GM12878 (cell line): Measurements from ENCODE around the gene ADAM23. TPM values are rescaled to one million over a fixed set of nuclear protein-coding genes. Genes with fewer than 3 reads are reported as not detected.

Source experiments
- ATAC-seq: fragments of 200-7000 bp; cut with Tn5 transposase; 3 replicates; pipeline ENCODE4 v1.9.1; 2020; ENCODE audit warnings: mild to moderate bottlenecking, moderate library complexity
- BruUV-seq: library from RNA; stranded (reverse); fragments of 400-500 nt; replicated peaks from 2 replicates; lab custom pipeline; 2021; lab: Mats Ljungman, UMichigan
- CTCF ChIA-PET: fragments of 300-600 bp; sonication (Branson Sonifier 250); formaldehyde crosslinking; extraction: SDS; loops from one replicate; lab custom pipeline; 2021; ENCODE audit warnings: inconsistent platforms; lab: Yijun Ruan, JAX
- POLR2A ChIA-PET: fragments of 350-600 bp; formaldehyde crosslinking; extraction: SDS; loops from one replicate; lab custom pipeline; 2021; ENCODE audit warnings: inconsistent platforms; lab: Charles Lee
- RAD21 ChIA-PET: fragments of 300-600 bp; sonication (Branson Sonifier 250); formaldehyde crosslinking; loops from one replicate; lab custom pipeline; 2023; ENCODE audit warnings: antibody characterized with exemption; ENCODE audit not compliant: unreplicated experiment; lab: Charles Lee
- SMC1A ChIA-PET: fragments of 300-600 bp; sonication (Branson Sonifier 250); formaldehyde crosslinking; loops from one replicate; lab custom pipeline; 2023; ENCODE audit not compliant: unreplicated experiment, uncharacterized antibody; lab: Charles Lee
- DNase-seq: peaks from one replicate; pipeline ENCODE4 v3.0.0-alpha.2; 2011; ENCODE audit warnings: low read depth, low spot score
- FAIRE-seq: peaks from 3 replicates; lab custom pipeline; 2011; peaks lifted over from hg19 to GRCh38; lab: Jason Lieb, UNC
- H2AFZ ChIP-seq: 2 replicates; pipeline ENCODE4 v1.6.0; 2011; ENCODE audit warnings: low read depth, low read length, control low read depth; ENCODE audit not compliant: control insufficient read depth
- H3K27ac ChIP-seq: 2 replicates; pipeline ENCODE4 v1.5.1; 2011; ENCODE audit warnings: control low read depth; ENCODE audit not compliant: control insufficient read depth, insufficient read depth
- H3K27me3 ChIP-seq, 2 experiments: replicated peaks in 1 of 2; 2 replicates each; pipeline versions ENCODE4 v1.6.0 to v1.6.1; 2011; ENCODE audit warnings: low read length in 1 of 2; ENCODE audit not compliant: control insufficient read depth in 2 of 2, insufficient read depth in 2 of 2
- H3K36me3 ChIP-seq, 2 experiments: 2 replicates each; pipeline ENCODE4 v1.5.1; 2011; ENCODE audit warnings: low read length in 1 of 2; ENCODE audit not compliant: control insufficient read depth in 2 of 2, insufficient read depth in 2 of 2
- H3K4me1 ChIP-seq: 2 replicates; pipeline ENCODE4 v1.6.1; 2011; ENCODE audit warnings: mild to moderate bottlenecking, low read length, moderate library complexity, mixed read lengths; ENCODE audit not compliant: control insufficient read depth, insufficient read depth
- H3K4me2 ChIP-seq: 2 replicates; pipeline ENCODE4 v1.6.0; 2011; ENCODE audit warnings: control low read depth; ENCODE audit not compliant: control insufficient read depth, insufficient read depth
- H3K4me3 ChIP-seq: fragments of 200-600 bp; sonication (generic); 2 replicates; pipeline ENCODE4 v1.5.1; 2016
- H3K79me2 ChIP-seq: 2 replicates; pipeline ENCODE4 v1.6.0; 2011; ENCODE audit warnings: low read length; ENCODE audit not compliant: control insufficient read depth, insufficient read depth
- H3K9ac ChIP-seq: 2 replicates; pipeline ENCODE4 v1.8.0; 2011; ENCODE audit warnings: low read length, control low read depth, mixed read lengths; ENCODE audit not compliant: control insufficient read depth, insufficient read depth
- H3K9me3 ChIP-seq: replicated peaks from 3 replicates; pipeline ENCODE4 v1.5.1; 2011; ENCODE audit warnings: mild to moderate bottlenecking, low read length; ENCODE audit not compliant: control insufficient read depth, insufficient read depth
- H4K20me1 ChIP-seq: 2 replicates; pipeline ENCODE4 v1.6.0; 2011; ENCODE audit not compliant: control insufficient read depth, insufficient read depth
- BMI1 ChIP-seq: fragments of 450-650 bp; IDR thresholded peaks from 2 replicates; pipeline ENCODE4 v1.6.1; 2016; ENCODE audit warnings: mild to moderate bottlenecking, moderate library complexity, borderline replicate concordance
- EZH2 ChIP-seq: IDR thresholded peaks from 2 replicates; pipeline ENCODE4 v1.6.1; 2012; ENCODE audit warnings: low read depth, mild to moderate bottlenecking, control low read depth, inconsistent platforms, low read length, borderline replicate concordance; ENCODE audit not compliant: control insufficient read depth
- FOS ChIP-seq: IDR thresholded peaks from 3 replicates; pipeline ENCODE4 v1.6.1; 2011; ENCODE audit warnings: borderline replicate concordance; ENCODE audit not compliant: insufficient read length; ENCODE audit errors: extremely low read depth
- FOXK2 ChIP-seq: fragments of 450-650 bp; IDR thresholded peaks from 2 replicates; pipeline ENCODE4 v1.6.1; 2017; ENCODE audit warnings: mild to moderate bottlenecking, moderate library complexity
- KDM1A ChIP-seq: fragments of 200-600 bp; sonication (generic); IDR thresholded peaks from 2 replicates; pipeline ENCODE4 v1.6.1; 2016; ENCODE audit warnings: borderline replicate concordance
- LARP7 ChIP-seq: fragments of 450-650 bp; IDR thresholded peaks from 2 replicates; pipeline ENCODE4 v1.6.1; 2017; ENCODE audit warnings: mild to moderate bottlenecking
- RFX5 ChIP-seq: IDR thresholded peaks from 2 replicates; pipeline ENCODE4 v1.6.1; 2011; ENCODE audit warnings: low read depth, low read length, improper control_type of control experiment
- SIN3A ChIP-seq: IDR thresholded peaks from 2 replicates; pipeline ENCODE4 v1.6.1; 2012; ENCODE audit warnings: low read depth, low read length, improper control_type of control experiment
- TARDBP ChIP-seq: IDR thresholded peaks from 2 replicates; pipeline ENCODE4 v1.6.1; 2016; ENCODE audit warnings: borderline replicate concordance
- WGBS: methylation state at CpG from one replicate; pipeline ENCODE4 v1.1.6; 2016; ENCODE audit warnings: low lambda C conversion rate; ENCODE audit not compliant: insufficient replicate concordance, insufficient coverage; ENCODE audit errors: missing lambda C conversion rate; 5-methylcytosine and 5-hydroxymethylcytosine counted together
- in situ Hi-C: fragments of 300-500 bp; cut with MboI; formaldehyde crosslinking; loops from 9 replicates; pipeline ENCODE4 v1.14.3; 2018; ENCODE audit warnings: mixed read lengths
- intact Hi-C: fragments of 100-400 bp; cut with micrococcal nuclease; formaldehyde crosslinking; loops from one replicate; pipeline ENCODE4 v1.14.2; 2022; ENCODE audit not compliant: unreplicated experiment
- polyA plus RNA-seq, 11 experiments: library from polyadenylated mRNA; depleted of rRNA in 4 of 11; unstranded in 6 of 11; stranded (reverse) in 5 of 11; fragments of >200 nt; fragmentation: Nextera tagmentation in 4 of 11; fragmentation: Illumina TruSeq in 1 of 11; extraction: Ambion mirVana in 4 of 11; extraction: Trizol in 1 of 11; gene quantifications; 1 replicate in 1 of 11; 2 replicates in 10 of 11; pipeline versions ENCODE4 v1.2.1 to v1.2.3, GENCODE V29; 2011 to 2016; ENCODE audit warnings: inconsistent platforms in 2 of 11, missing spikeins in 2 of 11, low read depth in 1 of 11
- total RNA-seq, 4 experiments: library from RNA; depleted of rRNA in 3 of 4; stranded (reverse); fragments of >200 nt in 3 of 4; fragmentation: Illumina TruSeq in 1 of 4; extraction: Trizol in 1 of 4; gene quantifications; 2 replicates each; pipeline versions ENCODE4 v1.2.1 to v1.2.3, GENCODE V29; 2013 to 2021
- TF ChIP-seq, protein P1 (sequence below): fragments of 450-650 bp; IDR thresholded peaks from 2 replicates; pipeline ENCODE4 v1.6.1; 2017; ENCODE audit warnings: low read depth, mild to moderate bottlenecking, moderate library complexity
- TF ChIP-seq, protein P2 (sequence below): fragments of 450-650 bp; IDR thresholded peaks from 2 replicates; pipeline ENCODE4 v1.6.1; 2017; ENCODE audit warnings: antibody characterized with exemption, mild to moderate bottlenecking, moderate library complexity
- TF ChIP-seq, protein P3 (sequence below): IDR thresholded peaks from 2 replicates; pipeline ENCODE4 v1.6.1; 2011; ENCODE audit warnings: low read depth, mild to moderate bottlenecking, low read length, moderate library complexity, borderline replicate concordance; ENCODE audit errors: extremely low read depth
- TF ChIP-seq, protein P4 (sequence below), 3 experiments: IDR thresholded peaks in 2 of 3; conservative IDR thresholded peaks in 1 of 3; 2 replicates each; pipeline ENCODE4 v1.5.1; 2011; ENCODE audit warnings: low read depth in 3 of 3, low read length in 3 of 3, mild to moderate bottlenecking in 3 of 3, control low read depth in 2 of 3, moderate library complexity in 2 of 3, inconsistent platforms in 1 of 3, mixed read lengths in 1 of 3; ENCODE audit not compliant: control insufficient read depth in 2 of 3, insufficient read depth in 1 of 3; ENCODE audit errors: extremely low read depth in 1 of 3
- TF ChIP-seq, protein P5 (sequence below): fragments of 450-650 bp; IDR thresholded peaks from 2 replicates; pipeline ENCODE4 v1.6.1; 2018; ENCODE audit warnings: mild to moderate bottlenecking, low read depth, moderate library complexity; ENCODE audit not compliant: partially characterized antibody

Gene ADAM23
- total and polyA plus RNA-seq, 10 of the 15 experiments (the other 5 are each of a cell fraction or from before 2014, with no cell fraction given) = 5.7 to 41.8 (median 15.6) TPM

DNA sequence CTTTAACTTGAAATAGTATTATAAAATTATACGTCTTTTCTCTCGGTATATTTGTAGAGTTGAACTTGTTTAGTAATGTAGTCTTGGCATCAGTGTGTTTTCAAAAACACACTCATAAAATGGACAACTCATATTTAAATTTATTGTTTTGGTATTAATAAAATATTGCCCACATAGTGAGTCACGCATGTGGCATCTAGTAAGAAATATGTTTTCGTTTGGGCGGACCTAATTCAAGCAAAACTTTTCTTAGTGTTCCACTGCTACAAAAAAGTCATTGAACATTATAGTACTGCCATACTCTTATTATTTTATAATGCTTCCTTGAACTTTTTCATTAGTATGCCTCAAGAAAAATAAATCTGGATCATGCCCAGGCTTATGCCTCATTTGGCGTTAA, 167.9 kb downstream of the ADAM23 start:
- no peak for FAIRE-seq
- no TSS peak for BruUV-seq
- in situ Hi-C loops = no loop called here
- H3K4me2 ChIP-seq = no peak overlapping the region
- ChIA-PET SMC1A (interaction anchor here (0.7 to 1.9 kb wide), 2 partner anchors 10 to 60 kb away, joined by 4 to 5 read pairs; no protein-coding TSS in a partner anchor), POLR2A (no interaction called here), CTCF (interaction anchor here (0.6 to 0.8 kb wide), 2 partner anchors 23 to 50 kb away, joined by 3 read pairs; no protein-coding TSS in a partner anchor), RAD21 (no interaction called here)
- H3K9me3 ChIP-seq = no peaks in the 10 kb centered on the region
- no peak overlapping the region for H3K9ac ChIP-seq
- no peak overlapping the region for H2AFZ ChIP-seq
- no peak for DNase-seq
- intact Hi-C loops = no loop called here
- no peaks in the 10 kb centered on the region for H3K27me3 ChIP-seq
- H3K36me3 ChIP-seq = no peaks in the 10 kb centered on the region
- H4K20me1 ChIP-seq = no peaks in the 10 kb centered on the region
- no peaks in the 10 kb centered on the region for H3K79me2 ChIP-seq
- no peak overlapping the region for H3K4me3 ChIP-seq
- 96% methylated on average over 6 of the region's 6 CpGs for WGBS
- H3K27ac ChIP-seq = no peak overlapping the region
- H3K4me1 ChIP-seq = no peaks in the 10 kb centered on the region
- ATAC-seq = no peak
- no peak for TF ChIP-seq TARDBP
- no peak for TF ChIP-seq FOS
- TF ChIP-seq, protein P1, sequence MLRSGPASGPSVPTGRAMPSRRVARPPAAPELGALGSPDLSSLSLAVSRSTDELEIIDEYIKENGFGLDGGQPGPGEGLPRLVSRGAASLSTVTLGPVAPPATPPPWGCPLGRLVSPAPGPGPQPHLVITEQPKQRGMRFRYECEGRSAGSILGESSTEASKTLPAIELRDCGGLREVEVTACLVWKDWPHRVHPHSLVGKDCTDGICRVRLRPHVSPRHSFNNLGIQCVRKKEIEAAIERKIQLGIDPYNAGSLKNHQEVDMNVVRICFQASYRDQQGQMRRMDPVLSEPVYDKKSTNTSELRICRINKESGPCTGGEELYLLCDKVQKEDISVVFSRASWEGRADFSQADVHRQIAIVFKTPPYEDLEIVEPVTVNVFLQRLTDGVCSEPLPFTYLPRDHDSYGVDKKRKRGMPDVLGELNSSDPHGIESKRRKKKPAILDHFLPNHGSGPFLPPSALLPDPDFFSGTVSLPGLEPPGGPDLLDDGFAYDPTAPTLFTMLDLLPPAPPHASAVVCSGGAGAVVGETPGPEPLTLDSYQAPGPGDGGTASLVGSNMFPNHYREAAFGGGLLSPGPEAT = no peak
- TF ChIP-seq SIN3A = no peak
- no peak for TF ChIP-seq EZH2
- TF ChIP-seq, protein P2, sequence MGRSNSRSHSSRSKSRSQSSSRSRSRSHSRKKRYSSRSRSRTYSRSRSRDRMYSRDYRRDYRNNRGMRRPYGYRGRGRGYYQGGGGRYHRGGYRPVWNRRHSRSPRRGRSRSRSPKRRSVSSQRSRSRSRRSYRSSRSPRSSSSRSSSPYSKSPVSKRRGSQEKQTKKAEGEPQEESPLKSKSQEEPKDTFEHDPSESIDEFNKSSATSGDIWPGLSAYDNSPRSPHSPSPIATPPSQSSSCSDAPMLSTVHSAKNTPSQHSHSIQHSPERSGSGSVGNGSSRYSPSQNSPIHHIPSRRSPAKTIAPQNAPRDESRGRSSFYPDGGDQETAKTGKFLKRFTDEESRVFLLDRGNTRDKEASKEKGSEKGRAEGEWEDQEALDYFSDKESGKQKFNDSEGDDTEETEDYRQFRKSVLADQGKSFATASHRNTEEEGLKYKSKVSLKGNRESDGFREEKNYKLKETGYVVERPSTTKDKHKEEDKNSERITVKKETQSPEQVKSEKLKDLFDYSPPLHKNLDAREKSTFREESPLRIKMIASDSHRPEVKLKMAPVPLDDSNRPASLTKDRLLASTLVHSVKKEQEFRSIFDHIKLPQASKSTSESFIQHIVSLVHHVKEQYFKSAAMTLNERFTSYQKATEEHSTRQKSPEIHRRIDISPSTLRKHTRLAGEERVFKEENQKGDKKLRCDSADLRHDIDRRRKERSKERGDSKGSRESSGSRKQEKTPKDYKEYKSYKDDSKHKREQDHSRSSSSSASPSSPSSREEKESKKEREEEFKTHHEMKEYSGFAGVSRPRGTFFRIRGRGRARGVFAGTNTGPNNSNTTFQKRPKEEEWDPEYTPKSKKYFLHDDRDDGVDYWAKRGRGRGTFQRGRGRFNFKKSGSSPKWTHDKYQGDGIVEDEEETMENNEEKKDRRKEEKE = no peak
- no peak for TF ChIP-seq KDM1A
- no peak for TF ChIP-seq FOXK2
- TF ChIP-seq RFX5 = no peak
- no peak for TF ChIP-seq LARP7
- TF ChIP-seq, protein P3, sequence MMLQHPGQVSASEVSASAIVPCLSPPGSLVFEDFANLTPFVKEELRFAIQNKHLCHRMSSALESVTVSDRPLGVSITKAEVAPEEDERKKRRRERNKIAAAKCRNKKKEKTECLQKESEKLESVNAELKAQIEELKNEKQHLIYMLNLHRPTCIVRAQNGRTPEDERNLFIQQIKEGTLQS = no peak
- TF ChIP-seq, protein P4, sequence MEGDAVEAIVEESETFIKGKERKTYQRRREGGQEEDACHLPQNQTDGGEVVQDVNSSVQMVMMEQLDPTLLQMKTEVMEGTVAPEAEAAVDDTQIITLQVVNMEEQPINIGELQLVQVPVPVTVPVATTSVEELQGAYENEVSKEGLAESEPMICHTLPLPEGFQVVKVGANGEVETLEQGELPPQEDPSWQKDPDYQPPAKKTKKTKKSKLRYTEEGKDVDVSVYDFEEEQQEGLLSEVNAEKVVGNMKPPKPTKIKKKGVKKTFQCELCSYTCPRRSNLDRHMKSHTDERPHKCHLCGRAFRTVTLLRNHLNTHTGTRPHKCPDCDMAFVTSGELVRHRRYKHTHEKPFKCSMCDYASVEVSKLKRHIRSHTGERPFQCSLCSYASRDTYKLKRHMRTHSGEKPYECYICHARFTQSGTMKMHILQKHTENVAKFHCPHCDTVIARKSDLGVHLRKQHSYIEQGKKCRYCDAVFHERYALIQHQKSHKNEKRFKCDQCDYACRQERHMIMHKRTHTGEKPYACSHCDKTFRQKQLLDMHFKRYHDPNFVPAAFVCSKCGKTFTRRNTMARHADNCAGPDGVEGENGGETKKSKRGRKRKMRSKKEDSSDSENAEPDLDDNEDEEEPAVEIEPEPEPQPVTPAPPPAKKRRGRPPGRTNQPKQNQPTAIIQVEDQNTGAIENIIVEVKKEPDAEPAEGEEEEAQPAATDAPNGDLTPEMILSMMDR (IDR thresholded peaks at IDR 0.05 in 2 of 3, conservative IDR thresholded peaks at IDR 0.05 in 1 of 3; ENCODE audit: control insufficient read depth in 2 of 3, extremely low read depth in 1 of 3, insufficient read depth in 1 of 3, low read depth in 3 of 3, low read length in 3 of 3) = no peak
- TF ChIP-seq, protein P5, sequence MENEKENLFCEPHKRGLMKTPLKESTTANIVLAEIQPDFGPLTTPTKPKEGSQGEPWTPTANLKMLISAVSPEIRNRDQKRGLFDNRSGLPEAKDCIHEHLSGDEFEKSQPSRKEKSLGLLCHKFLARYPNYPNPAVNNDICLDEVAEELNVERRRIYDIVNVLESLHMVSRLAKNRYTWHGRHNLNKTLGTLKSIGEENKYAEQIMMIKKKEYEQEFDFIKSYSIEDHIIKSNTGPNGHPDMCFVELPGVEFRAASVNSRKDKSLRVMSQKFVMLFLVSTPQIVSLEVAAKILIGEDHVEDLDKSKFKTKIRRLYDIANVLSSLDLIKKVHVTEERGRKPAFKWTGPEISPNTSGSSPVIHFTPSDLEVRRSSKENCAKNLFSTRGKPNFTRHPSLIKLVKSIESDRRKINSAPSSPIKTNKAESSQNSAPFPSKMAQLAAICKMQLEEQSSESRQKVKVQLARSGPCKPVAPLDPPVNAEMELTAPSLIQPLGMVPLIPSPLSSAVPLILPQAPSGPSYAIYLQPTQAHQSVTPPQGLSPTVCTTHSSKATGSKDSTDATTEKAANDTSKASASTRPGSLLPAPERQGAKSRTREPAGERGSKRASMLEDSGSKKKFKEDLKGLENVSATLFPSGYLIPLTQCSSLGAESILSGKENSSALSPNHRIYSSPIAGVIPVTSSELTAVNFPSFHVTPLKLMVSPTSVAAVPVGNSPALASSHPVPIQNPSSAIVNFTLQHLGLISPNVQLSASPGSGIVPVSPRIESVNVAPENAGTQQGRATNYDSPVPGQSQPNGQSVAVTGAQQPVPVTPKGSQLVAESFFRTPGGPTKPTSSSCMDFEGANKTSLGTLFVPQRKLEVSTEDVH = no peak
- no peak for TF ChIP-seq BMI1
